Left forelimb (tissue), 1 donor: Measurements from ENCODE around the gene LRRC4.

Experiments
- DNase-seq: peaks from one replicate; pipeline ENCODE4 v3.0.0-alpha.2; 2018; ENCODE audit warnings: low spot score

The LRRC4 gene

GRCh38 chr7:128030654-128031611, at the start of gene LRRC4:
Gene LRRC4, minus strand, starts transcription at chr7:128031437. Its CDS starts 797 bp downstream, at chr7:128030640.
- no peak for DNase-seq

- DNase-seq, result no peak
Measured at GRCh38 chr7:128080169-128080568, 48.9 kb upstream of the LRRC4 start.

- no peak for DNase-seq
Measured at GRCh38 chr7:128078309-128078708, 47.1 kb upstream of the LRRC4 start.

GRCh38 chr7:128076796-128077271, 45.6 kb upstream of the LRRC4 start:
- no peak for DNase-seq

GRCh38 chr7:128076196-128076795, 45.1 kb upstream of the LRRC4 start:
- DNase-seq, result no peak

- DNase-seq, result no peak
Measured at GRCh38 chr7:128075242-128076095, 44.2 kb upstream of the LRRC4 start.

- no peak for DNase-seq
Measured at GRCh38 chr7:128074736-128075135, 43.5 kb upstream of the LRRC4 start.

GRCh38 chr7:128074336-128074735, 43.1 kb upstream of the LRRC4 start:
- DNase-seq, result no peak

- no peak for DNase-seq
Measured at GRCh38 chr7:128073671-128074310, 42.6 kb upstream of the LRRC4 start.

- no peak for DNase-seq
Measured at GRCh38 chr7:128071801-128072200, 40.6 kb upstream of the LRRC4 start.

GRCh38 chr7:128071376-128071775, 40.1 kb upstream of the LRRC4 start:
- no peak for DNase-seq

GRCh38 chr7:128069373-128070364, 38.4 kb upstream of the LRRC4 start:
- DNase-seq, result no peak

- no peak for DNase-seq
Measured at GRCh38 chr7:128068785-128069184, 37.5 kb upstream of the LRRC4 start.

GRCh38 chr7:128067983-128068382, 36.7 kb upstream of the LRRC4 start:
- no peak for DNase-seq

- DNase-seq, result no peak
Measured at GRCh38 chr7:128066858-128067257, 35.6 kb upstream of the LRRC4 start.

- no peak for DNase-seq
Measured at GRCh38 chr7:128066395-128066794, 35.2 kb upstream of the LRRC4 start.

GRCh38 chr7:128065872-128066271, 34.6 kb upstream of the LRRC4 start:
- no peak for DNase-seq

- no peak for DNase-seq
Measured at GRCh38 chr7:128063088-128063487, 31.9 kb upstream of the LRRC4 start.

- no peak for DNase-seq
Measured at GRCh38 chr7:128060018-128060417, 28.8 kb upstream of the LRRC4 start.
